Osteoblast (primary cell): Measurements from ENCODE around the gene RASGRP2. TPM values are rescaled to one million over a fixed set of nuclear protein-coding genes. Genes with fewer than 3 reads are reported as not detected.

Experiments
- DNase-seq: peaks from one replicate; pipeline ENCODE4 v3.0.0; 2011; ENCODE audit warnings: low spot score, mixed read lengths; ENCODE audit not compliant: insufficient read length; ENCODE audit errors: missing footprints
- H2AFZ ChIP-seq: 2 replicates; pipeline ENCODE4 v1.6.0; 2011; ENCODE audit warnings: mild to moderate bottlenecking, low read length
- H3K27ac ChIP-seq: 2 replicates; pipeline ENCODE4 v1.5.1; 2011; ENCODE audit warnings: mild to moderate bottlenecking, low read depth, low read length, moderate library complexity
- H3K27me3 ChIP-seq: 2 replicates; pipeline ENCODE4 v1.6.0; 2012; ENCODE audit warnings: mild to moderate bottlenecking, control low read depth, inconsistent platforms, low read length, moderate library complexity; ENCODE audit not compliant: insufficient read depth
- H3K36me3 ChIP-seq: 2 replicates; pipeline ENCODE4 v1.5.1; 2011; ENCODE audit warnings: mild to moderate bottlenecking, low read length, control low read depth, moderate library complexity; ENCODE audit not compliant: insufficient read depth
- H3K4me1 ChIP-seq: 2 replicates; pipeline ENCODE4 v1.5.1; 2011; ENCODE audit warnings: mild to moderate bottlenecking, low read length, control low read depth, moderate library complexity; ENCODE audit not compliant: insufficient read depth
- H3K4me2 ChIP-seq: 2 replicates; pipeline ENCODE4 v1.6.0; 2011; ENCODE audit warnings: mild to moderate bottlenecking, low read length; ENCODE audit not compliant: insufficient read depth
- H3K4me3 ChIP-seq: fragments of 200-600 bp; sonication (generic); 3 replicates; pipeline ENCODE4 v1.5.1; 2012; ENCODE audit warnings: mild to moderate bottlenecking, low read length, inconsistent platforms; ENCODE audit not compliant: insufficient read depth
- H3K79me2 ChIP-seq: 2 replicates; pipeline ENCODE4 v1.6.0; 2012; ENCODE audit warnings: mild to moderate bottlenecking, low read length, control low read depth, inconsistent platforms; ENCODE audit not compliant: insufficient read depth
- H3K9me3 ChIP-seq: 2 replicates; pipeline ENCODE4 v1.5.1; 2011; ENCODE audit warnings: low read depth, low read length, control low read depth
- H4K20me1 ChIP-seq: 2 replicates; pipeline ENCODE4 v1.6.0; 2012; ENCODE audit warnings: mild to moderate bottlenecking, low read length, control low read depth; ENCODE audit not compliant: insufficient read depth
- CTCF ChIP-seq: IDR thresholded peaks from 2 replicates; pipeline ENCODE4 v1.5.1; 2011; ENCODE audit warnings: mild to moderate bottlenecking, low read depth, low read length, moderate library complexity; ENCODE audit errors: extremely low read depth
- total RNA-seq: library from RNA; depleted of rRNA; stranded (reverse); fragments of >200 nt; gene quantifications from 2 replicates; pipeline ENCODE4 v1.2.3, GENCODE V29; 2012

RASGRP2 gene
- total RNA-seq, 1 donor, result not detected

DNA sequence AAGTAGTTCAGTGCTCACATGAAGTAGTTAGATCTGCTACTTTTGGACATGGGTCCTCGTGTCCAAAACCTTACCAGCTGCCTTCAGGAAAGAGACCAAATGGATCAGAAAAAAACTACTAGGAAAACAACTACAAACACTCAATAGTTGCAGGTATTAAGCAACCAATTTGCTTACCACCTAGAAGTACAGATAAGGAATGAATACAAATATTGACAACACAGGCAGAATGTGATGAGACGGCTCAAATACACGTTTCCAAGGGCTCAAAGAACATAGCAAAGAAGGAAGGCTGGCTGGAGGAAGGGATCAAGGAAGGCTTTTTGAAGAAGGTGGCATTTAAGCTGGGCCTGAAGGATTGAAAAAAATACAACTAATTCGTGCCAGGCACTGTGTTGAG lies 62.8 kb downstream of the RASGRP2 start:
- no peaks in the 10 kb centered on the region for H3K36me3 ChIP-seq
- H3K4me1 ChIP-seq, result no peaks in the 10 kb centered on the region
- H3K79me2 ChIP-seq, result no peaks in the 10 kb centered on the region
- peaks cover 12% of the 10 kb centered on the region for H3K27me3 ChIP-seq
- no peaks in the 10 kb centered on the region for H3K9me3 ChIP-seq
- no peak overlapping the region for H2AFZ ChIP-seq
- TF ChIP-seq CTCF, result no peak
- no peak overlapping the region for H3K4me2 ChIP-seq
- no peaks in the 10 kb centered on the region for H4K20me1 ChIP-seq
- no peak for DNase-seq
- H3K4me3 ChIP-seq, result no peak overlapping the region
- no peak overlapping the region for H3K27ac ChIP-seq

DNA sequence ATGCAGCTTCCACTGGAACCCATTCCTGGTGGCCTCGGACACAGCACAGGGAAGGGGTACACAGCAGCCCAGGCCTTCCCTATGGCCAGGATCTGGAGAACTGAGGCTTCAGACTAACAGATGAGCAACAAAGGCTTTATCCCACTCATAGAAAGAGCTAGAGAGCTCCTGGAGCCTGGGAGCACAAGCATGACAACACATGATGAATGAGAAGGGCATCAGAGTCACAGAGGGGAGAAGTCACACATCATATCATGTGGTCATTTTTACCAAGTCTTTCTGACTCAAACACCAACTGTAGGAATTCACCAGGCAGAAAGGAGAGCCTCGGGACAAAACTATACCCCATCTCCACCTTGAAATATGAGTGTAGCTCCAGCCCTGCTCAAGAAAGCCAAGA lies 64.1 kb downstream of the RASGRP2 start:
- no peaks in the 10 kb centered on the region for H3K9me3 ChIP-seq
- H3K4me3 ChIP-seq, result no peak overlapping the region
- H3K4me1 ChIP-seq, result peaks cover 13% of the 10 kb centered on the region
- H3K4me2 ChIP-seq, result no peak overlapping the region
- no peak overlapping the region for H2AFZ ChIP-seq
- no peaks in the 10 kb centered on the region for H3K79me2 ChIP-seq
- DNase-seq, result peak; percentile 48
- H3K27ac ChIP-seq, result no peak overlapping the region
- H4K20me1 ChIP-seq, result no peaks in the 10 kb centered on the region
- no peaks in the 10 kb centered on the region for H3K36me3 ChIP-seq
- peaks cover 12% of the 10 kb centered on the region for H3K27me3 ChIP-seq
- no peak for TF ChIP-seq CTCF

- TF ChIP-seq CTCF, result no peak
- no peaks in the 10 kb centered on the region for H3K36me3 ChIP-seq
- H3K4me1 ChIP-seq, result peaks cover 15% of the 10 kb centered on the region
- no peaks in the 10 kb centered on the region for H3K9me3 ChIP-seq
- DNase-seq, result peak; percentile 34
- H3K27ac ChIP-seq, result no peak overlapping the region
- H4K20me1 ChIP-seq, result no peaks in the 10 kb centered on the region
- no peaks in the 10 kb centered on the region for H3K79me2 ChIP-seq
- H3K4me3 ChIP-seq, result no peak overlapping the region
- H3K27me3 ChIP-seq, result peaks cover 6% of the 10 kb centered on the region
- H3K4me2 ChIP-seq, result no peak overlapping the region
- H2AFZ ChIP-seq, result no peak overlapping the region
Measured at GRCh38 chr11:64677441-64678023, 66.4 kb downstream of the RASGRP2 start.

Other genes with a start within 250 kb of the RASGRP2 start
- not detected in 2 replicates for gene SLC22A11, start 188.2 kb downstream of the RASGRP2 start, total RNA-seq
- gene SLC22A12, start 152.9 kb downstream of the RASGRP2 start, total RNA-seq, result not detected in 2 replicates
- gene NRXN2, start 20.9 kb downstream of the RASGRP2 start, total RNA-seq, result 62.5 and 90.1 TPM in 2 replicates
- 0.29 and 0.36 TPM in 2 replicates for gene PYGM, start 15.8 kb upstream of the RASGRP2 start, total RNA-seq
- gene SF1, start 34.4 kb upstream of the RASGRP2 start, total RNA-seq, result 114 and 130 TPM in 2 replicates
- 6.2 and 9.8 TPM in 2 replicates for gene MAP4K2, start 59.1 kb upstream of the RASGRP2 start, total RNA-seq
- 12.3 and 13.3 TPM in 2 replicates for gene MEN1, start 66.4 kb upstream of the RASGRP2 start, total RNA-seq
- under 0.01 and 0.29 TPM in 2 replicates for gene CDC42BPG, start 100.5 kb upstream of the RASGRP2 start, total RNA-seq
- gene EHD1, start 134.5 kb upstream of the RASGRP2 start, total RNA-seq, result 51.3 and 51.4 TPM in 2 replicates
- 20.0 and 25.7 TPM in 2 replicates for gene ATG2A, start 173.1 kb upstream of the RASGRP2 start, total RNA-seq
- 6.2 and 6.8 TPM in 2 replicates for gene PPP2R5B, start 180.5 kb upstream of the RASGRP2 start, total RNA-seq
- not detected in 2 replicates for gene GPHA2, start 191.8 kb upstream of the RASGRP2 start, total RNA-seq
- not detected in 2 replicates for gene MAJIN, start 228.0 kb upstream of the RASGRP2 start, total RNA-seq